EL (cell line): ENCODE results near the gene PCDH9.

Experiments used
- DNase-seq: peaks from one replicate; pipeline ENCODE4 v3.0.0-alpha.2; 2016

The PCDH9 gene

DNA sequence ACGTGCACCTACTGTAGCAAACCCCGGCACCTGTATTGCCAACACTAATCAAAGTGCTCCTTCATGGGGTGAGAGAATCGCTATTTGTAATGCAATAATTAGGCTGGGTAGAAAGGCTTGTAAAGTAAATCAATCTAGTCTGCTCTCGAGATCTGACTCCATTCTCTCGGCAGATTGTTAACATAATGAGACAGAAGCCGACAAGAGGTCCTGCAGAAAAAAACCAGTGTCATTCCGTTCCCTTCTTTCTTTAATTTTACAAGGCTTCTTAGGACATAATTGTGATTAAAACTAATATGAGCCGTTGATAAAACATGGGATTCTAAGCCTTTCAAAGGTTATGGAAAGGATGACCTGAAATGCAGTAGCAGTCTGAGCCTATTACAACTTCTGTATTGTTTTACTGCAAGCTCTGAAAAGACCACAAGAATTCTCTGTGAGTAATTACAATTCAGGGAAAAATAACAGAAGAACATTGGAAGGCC lies 530.0 kb downstream of the PCDH9 start:
- DNase-seq = peak; percentile 2

DNA sequence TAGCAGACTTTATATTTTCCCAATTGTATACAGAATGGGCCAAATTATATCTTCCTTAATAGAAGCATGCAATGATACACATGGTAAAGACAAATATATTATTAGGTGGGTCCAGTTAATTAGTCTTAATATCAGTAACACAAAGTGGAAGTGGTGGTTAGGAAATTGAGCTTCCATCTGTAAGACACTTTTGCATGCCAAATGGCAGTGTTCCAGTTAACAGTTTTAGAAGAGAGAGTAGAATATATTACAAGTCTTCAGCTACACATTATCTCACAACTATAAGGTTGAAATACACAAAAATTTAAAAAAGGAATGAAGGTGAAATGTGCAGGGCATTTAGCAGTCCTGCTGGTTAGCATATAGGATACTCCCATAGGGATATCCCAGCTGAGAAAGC lies 536.5 kb downstream of the PCDH9 start:
- DNase-seq = no peak

DNA sequence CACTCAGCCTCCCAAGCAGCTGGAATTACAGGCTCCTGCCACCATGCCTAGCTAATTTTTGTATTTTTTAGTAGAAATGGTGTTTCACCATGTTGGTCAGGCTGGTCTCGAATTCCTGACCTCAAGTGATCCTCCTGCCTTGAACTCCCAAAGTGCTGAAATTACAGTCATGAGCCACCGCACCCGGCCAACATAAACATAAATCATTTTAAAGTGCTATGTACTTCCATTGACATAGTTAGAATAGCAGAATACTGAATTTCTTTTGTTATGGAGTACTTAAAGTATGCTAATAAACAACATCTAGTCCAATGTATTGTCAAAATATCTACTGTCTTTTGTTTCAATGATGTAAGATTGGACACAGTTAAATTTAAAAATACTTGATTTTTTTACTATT lies 539.0 kb downstream of the PCDH9 start:
- no peak for DNase-seq

DNA sequence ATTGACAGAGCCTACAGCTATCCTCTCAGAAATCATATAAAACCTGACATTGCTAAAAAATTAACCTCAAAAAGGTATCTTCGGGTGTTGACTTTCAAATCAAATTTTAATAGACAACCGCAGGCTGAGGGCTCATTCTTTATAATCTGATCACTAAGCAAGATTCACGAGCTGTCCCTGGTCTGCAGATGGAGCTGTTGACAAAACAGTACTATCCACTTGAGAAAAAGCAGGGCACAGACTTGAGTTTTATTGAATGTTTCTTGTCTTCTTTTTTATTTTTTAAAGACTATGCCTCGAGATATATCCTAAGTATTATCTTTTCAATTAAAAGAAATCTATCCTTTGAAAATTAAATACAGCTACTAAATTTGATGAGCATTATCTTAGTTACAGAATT lies 540.5 kb downstream of the PCDH9 start:
- DNase-seq = peak; percentile 15

DNA sequence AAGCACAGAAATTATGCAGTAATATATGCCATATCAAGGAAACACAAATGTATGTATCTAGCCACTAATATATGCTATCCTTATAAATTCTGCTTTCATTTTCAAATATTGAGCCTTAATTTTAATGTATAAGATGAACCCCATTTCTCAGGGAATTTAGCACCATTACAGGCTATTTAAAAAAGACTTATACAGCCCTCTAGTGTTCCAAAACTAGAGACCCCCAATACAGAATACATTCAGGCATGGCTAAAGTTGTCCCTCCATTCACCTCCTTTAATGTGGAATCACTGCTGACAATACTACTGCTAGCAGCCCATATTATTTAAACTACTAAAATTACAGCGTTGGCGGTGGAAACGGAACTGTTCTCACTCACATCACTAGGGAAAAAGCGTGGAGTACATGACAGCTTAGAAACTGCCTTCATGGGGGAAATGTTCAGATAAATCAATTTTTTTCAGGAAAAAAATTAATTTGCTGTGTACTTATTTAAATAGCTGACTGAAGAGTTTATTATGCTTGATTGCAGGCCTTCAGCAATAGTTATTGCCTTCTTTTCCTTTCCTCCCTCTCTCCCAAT lies 541.0 kb downstream of the PCDH9 start:
- peak; percentile 4 for DNase-seq

DNA sequence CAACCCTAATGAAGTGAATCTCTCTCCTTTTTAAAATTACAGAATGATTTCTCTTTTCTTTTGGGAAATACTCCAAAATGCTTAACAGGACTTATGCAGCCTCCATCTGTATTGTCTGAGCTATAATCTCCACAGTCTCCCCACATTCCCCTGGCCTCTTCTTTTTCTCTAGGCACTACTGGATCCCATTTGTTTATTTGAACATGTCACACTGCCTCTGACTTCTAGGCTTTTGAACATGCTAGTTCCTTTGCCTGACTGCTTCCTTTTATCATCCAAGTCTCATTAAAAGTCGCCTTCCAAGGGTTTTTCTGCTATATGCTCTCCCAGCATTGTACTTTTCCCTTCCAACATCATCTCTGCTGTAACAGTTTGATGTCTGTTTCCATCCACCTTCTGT lies 548.7 kb downstream of the PCDH9 start:
- no peak for DNase-seq

DNA sequence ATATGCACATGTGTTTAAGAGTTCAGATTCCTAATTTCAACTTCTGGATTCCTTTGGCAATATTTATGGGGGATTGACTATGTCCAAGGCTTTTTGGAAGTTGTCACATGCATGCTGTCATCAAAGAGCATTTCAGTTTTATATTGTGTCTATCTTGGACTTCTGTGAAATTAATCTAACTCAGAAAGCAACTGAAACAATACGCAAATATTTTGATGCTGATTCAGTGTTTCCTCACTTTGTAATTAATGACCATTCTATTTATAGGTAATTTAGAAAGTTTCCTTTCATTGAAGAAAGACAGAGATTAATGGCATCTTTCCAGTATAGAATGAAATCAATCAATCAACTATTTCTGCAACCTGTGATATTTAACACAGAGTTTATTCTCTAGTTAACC lies 550.1 kb downstream of the PCDH9 start:
- DNase-seq = no peak

DNA sequence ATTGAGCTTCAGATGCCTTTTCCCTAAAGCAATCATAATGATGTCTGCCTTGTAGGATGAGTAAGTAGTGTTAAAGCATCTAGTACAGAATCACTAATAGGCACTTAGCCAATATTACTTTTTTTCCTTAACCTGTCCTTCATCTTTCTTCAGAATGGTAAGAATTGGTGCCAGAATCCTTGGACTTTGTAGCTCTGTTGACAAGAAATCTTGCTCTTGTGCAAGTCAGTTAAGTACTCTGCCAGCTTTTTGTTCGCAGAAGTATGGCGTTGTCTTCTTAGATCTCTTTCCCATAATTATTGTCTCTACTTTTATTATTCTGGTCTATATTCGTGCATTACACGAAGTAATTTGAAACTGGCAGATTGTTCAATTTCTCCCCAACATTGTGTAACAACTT lies 554.5 kb downstream of the PCDH9 start:
- no peak for DNase-seq

DNA sequence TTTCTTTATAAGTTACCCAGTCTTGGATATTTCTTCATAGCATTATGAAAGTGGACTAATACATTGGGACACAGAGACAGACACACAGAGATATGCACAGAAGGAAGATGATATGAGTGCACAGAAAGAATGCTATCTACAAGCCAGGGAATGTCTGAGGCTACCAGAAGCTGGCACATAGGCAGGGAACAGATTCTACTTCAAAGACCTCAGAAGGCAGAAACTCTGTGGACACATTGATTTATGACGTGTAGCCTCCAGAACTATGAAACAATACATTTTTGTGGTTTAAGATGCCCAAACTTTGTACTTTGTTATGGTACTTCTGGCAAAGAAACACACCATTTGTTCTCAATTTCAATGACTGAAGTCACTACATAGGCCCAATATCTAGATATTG lies 556.7 kb downstream of the PCDH9 start:
- peak; percentile 85 for DNase-seq

DNA sequence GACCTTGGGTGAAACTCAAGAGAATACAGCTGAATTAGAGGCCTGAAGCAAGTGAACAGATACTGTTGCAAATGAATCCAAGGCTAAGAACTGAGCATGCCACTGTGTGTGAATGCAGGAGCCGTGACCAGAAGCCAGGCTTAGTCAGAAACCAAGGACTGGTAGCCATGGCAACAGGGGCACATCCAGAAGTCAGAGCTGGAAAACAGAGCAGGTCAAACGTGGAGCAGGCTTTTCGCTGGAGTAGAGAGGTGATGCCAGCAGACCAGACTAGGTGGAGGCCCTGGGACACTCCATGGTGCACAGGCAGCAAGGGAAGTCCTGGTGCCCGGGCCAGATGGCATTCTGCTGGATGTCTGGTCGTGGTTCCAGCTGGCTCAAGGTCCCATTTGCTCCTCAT lies 564.1 kb downstream of the PCDH9 start:
- DNase-seq = peak; percentile 62

DNA sequence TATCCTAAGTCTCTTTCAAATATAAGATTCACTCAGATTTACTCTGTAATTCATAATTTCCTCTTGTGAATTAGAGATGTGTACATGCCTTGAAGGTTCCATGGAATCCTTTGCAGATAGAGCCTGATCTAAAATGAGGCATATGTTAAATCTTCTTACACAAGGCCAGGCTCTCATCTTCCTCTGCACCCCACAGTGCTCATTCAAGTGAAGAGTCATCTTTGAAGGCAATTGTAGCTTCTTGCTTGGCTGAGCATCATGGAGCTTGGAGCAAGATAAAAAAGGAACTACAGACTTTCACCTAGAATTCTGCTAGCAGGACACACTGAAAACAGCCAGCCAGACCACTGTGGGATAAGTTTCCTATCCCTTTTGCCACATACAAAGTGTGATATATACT lies 566.4 kb downstream of the PCDH9 start:
- no peak for DNase-seq

DNA sequence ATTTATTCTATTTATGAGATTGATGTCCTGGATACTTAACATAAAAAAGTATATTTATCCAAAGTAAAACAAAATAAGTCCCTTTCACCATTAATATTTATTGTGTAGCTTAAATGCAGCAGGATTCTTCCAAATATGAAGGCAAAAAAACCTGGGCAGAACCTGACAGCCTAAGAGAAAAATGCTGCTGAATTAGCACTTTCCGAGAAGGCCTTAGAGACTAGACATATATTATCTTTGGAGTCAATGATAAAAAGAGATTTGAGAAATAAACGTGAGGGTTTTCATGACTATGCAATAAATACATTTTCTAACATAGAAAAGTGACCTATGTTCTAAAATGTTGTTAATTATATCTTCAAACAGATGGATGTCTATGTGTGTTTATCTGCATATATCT lies 566.9 kb downstream of the PCDH9 start:
- DNase-seq = no peak

DNA sequence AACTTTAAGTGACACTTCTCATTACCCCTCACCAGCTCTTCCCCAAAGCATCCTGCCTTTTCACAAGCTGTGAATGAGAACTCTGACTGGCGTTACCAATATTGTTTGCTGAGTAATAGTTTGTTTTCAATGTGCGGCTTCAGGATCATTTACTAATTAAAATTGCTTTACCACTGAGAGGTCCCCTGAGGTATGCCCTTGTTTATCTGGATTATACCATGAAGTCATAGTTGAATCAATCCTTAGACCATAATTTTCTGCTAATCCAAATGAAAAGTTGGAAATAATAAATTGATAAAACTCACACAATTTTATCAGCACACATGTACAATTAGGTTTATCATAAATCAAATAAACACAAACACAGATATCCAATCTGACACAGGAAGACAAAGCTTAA lies 568.8 kb downstream of the PCDH9 start:
- DNase-seq = no peak

DNA sequence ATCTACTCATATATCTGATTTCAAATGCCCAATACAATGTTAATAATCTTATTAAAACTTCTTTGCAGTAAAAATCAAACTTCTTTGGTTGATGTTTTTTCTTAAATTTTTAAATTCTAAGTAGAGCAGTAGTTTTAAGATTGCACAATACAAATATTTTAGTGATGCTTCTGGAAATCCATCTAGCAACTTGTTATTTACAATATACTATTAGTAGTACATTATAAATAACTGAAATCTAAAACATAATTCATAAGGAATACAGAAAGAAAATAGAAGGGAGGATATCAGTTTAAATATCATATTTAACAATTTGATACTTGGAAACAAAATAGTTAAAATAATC lies 569.7 kb downstream of the PCDH9 start:
- no peak for DNase-seq

DNA sequence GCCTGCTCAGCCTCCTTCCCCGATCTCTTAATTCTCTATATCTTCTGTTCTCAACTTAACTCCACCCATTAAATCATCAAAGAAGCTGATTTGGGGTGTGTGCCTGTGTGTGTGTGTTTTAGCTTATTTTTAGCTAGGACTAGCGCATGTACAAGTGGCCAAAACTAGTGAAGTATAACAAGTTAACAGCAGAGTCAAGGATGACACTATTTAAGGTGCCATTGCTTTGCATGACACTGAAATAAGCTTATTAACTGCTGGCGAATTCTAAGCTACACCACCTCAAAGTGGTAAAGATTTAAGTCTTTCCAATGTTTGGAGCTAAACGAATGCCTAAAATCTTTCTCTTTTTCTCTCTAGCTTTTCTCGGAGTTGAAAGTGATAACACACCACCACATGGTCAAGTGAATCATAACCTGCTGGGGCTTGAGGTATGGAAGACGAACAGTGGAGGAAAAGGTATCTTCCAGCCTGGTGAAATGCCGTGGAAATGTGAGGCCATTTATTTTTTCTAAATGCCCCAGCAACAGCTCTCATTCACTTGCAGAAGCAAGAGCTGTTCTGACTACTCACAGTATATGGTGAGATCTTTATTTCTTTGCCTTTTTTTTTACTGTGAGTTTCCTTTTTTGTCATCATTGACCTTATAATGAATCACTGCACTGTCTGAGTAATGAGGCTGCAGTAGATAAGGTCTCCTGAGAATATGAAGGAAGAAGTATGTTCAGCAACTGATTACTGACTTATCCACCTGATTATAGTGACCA lies 570.3 kb downstream of the PCDH9 start:
- peak; percentile 63 for DNase-seq

DNA sequence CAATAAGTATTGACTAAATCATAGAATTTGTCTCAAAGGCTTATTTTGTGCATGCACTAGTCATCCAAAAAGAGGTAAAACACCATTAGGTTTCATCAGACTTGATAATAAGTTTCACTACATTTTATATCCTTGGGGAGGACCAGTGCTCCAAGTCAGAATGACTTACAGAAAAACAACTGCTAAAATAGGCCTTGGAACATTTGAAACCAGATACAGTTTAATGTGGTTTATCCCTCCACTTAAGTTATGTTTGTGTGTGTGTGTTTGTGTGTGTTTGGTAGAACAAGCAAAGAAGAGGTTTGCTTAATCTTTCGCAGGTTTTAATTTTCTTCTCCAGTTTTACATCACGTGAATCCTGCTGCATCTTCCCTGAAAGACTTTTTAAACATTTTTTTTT lies 570.9 kb downstream of the PCDH9 start:
- no peak for DNase-seq

DNA sequence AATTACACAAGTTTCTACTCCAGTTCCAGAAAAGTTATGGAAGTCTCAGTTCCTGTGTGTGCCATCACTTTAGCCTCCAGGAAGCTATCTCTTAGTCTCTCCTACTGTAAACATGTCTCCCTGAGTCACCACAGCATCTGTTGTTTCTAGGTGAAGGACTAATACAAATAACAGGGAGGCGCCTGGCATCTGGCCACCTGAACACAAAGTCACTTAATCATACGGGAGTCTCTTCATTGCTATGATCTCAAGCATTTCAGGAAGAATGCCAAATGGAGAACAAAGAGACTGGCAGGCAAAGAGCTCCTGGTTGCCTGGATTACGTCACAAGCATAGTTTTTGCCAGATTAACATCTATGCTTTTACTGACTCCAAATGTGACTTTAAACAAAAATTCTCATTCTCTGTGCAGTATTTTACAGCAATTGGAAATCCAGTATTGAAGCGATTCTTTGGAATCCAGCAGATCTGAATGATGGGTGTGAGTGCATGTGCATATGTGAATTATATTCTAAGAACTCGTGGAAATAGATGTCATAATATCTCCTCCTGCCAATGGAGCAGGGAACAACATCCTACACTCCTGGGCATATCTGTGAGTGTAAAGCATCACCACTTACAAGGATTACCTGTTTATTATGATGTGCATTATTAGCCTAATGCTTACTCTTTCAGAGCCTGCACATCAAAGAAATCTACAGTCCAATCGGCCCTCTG lies 572.8 kb downstream of the PCDH9 start:
- DNase-seq = peak; percentile 92

DNA sequence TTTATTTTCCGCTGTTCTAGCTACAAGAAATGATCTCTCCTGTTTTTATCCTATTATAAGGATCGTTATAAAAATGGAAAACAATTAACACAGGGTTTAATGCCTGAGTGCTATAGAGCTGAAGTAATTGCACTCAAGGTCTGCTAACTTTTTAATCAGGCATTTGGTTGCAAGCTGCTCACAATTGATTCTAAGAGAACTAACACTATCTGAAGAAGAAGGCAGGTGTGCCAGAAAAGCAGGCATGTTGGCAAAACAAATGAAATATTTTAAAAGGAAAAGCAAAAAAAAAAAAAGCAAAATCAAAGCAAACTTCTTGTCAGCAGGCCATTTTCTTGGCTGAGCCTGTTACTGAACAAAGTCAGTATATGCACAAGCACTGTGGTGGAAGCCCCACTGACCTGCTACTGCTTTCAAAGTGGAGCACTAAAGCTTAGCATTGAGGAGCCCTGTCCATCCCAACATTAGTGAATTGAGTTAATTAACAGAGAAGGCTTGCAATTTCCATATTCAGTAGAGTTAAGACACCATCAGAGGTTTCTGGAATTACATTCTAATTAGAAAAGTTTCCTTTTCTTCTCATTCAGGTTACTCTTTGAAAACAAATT lies 574.2 kb downstream of the PCDH9 start:
- no peak for DNase-seq

DNA sequence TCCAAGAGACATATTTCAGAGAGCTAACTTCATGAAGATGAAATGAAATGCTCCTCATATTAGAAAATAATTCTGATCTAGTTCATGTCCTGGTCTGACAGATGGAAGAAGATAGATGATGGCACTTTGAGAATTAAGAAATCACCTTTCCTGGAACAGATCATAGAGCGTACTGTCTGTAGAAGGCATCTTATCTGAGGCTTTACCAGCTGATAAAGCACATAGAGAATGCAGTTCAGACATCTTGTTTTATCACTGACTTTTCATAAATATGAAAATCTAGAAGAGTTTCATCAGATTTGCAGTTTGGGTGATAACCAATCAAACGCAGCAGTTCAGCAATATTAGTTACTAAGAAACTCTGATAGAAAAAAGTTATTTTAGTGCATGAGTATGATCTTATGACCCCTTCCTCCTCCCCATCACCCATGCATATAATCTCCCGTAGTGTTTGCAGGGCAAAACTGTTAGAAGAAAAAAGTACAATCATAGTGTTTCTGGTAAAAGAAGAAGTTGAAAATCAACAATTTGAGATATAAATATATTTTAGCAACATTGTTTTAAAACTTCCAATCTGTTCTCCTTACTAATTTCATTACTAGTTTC lies 585.2 kb downstream of the PCDH9 start:
- DNase-seq = no peak

DNA sequence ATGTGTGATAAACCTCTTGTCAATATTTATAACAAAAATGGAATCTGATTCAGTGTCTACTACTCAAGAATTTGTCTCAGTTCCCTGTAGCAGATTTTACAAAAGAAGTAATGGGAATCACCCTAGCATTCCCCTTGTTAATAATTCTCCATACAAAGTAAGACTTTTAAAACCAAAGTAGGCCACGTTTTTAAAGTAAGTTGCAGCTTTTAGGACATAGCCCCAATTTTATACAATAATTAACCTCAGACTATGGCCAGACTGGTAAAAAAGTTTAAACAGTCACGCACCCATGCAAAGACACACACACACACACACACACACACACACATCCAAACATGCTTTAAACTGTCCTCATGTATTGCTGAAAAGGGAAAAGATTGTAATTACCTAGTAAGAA lies 589.9 kb downstream of the PCDH9 start:
- DNase-seq = no peak

DNA sequence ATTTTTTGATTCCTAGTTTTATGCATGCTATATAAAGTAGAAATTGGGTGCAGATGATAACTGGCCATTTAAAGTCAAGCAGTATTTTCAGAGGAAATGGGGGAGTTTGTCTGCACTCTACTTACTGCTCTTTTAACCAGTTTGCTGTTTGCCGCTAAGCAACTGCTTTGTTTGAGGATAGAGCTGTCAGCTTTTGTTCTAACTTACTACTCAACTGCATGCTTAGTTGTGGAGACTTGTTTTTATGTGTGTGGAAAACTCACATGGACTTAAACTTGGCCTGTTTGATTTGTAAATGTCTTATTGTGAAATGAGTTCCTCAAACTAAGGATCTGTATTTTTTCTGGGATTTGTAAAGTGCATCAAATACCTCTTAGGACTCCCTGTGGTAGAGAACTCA lies 591.1 kb downstream of the PCDH9 start:
- DNase-seq = no peak

DNA sequence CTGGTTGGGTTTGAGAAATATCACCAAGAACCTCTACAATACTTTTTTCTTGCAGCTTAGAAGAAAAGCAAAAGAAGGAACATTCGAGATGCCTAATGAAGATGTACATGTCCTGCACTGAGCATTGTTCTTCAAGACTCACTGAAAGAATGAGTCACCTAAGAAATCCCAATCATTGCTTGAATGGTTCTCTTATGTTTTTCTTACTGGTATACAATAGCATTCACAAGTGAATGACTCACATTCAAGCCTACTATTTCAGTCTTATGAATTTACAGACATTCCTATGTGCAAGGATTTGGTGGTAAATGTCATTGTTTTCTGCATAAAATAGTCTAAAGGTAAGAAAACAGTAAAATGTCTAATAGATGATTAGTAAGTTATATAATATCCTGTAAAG lies 594.6 kb downstream of the PCDH9 start:
- peak; percentile 79 for DNase-seq

DNA sequence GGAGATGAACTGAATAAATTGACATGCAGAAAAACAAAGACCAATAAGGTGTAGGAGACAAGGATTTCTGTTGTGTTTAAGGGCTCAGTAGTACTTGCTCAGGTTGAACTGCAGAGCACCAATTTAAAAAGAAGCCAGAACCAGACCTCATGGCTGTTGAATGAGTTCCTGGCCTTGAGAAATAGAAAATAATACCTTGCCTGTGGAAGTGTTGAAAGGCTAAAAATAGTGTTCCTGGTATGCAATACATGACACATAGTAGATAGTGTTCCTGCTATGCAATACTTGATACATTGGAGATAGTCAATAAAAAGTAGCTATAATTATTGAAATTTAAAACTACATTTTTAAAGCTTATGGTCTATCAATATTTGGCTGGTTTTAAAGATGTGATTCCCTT lies 595.8 kb downstream of the PCDH9 start:
- DNase-seq = no peak
